PC-3 (cell line): ENCODE measurements around the gene GPC6. TPM values are rescaled to one million over a fixed set of nuclear protein-coding genes. Genes with fewer than 3 reads are reported as not detected.

ENCODE experiments used
- ATAC-seq: fragments of 200-7000 bp; cut with Tn5 transposase; 2 replicates; pipeline ENCODE4 v1.9.1; 2020; ENCODE audit warnings: mild to moderate bottlenecking, moderate library complexity
- BruUV-seq: library from RNA; stranded (reverse); fragments of 400-500 nt; replicated peaks from 2 replicates; lab custom pipeline; 2021; lab: Mats Ljungman, UMichigan
- CTCF ChIA-PET: fragments of 300-600 bp; sonication (Branson Sonifier 250); formaldehyde crosslinking; loops from one replicate; lab custom pipeline; 2022; ENCODE audit warnings: antibody characterized with exemption; lab: Charles Lee
- POLR2A ChIA-PET: fragments of 300-600 bp; sonication (Branson Sonifier 250); formaldehyde crosslinking; loops from one replicate; lab custom pipeline; 2022; ENCODE audit warnings: antibody characterized with exemption; ENCODE audit not compliant: unreplicated experiment; lab: Charles Lee
- DNase-seq: peaks from one replicate; pipeline ENCODE4 v3.0.0-alpha.2; 2015
- H2AFZ ChIP-seq: fragments of 300-600 bp; sonication (generic); 2 replicates; pipeline ENCODE4 v1.6.0; 2016; ENCODE audit warnings: antibody characterized with exemption, low read length
- H3F3A ChIP-seq: fragments of 300-600 bp; sonication (generic); one replicate; pipeline ENCODE4 v1.6.0; 2017; ENCODE audit warnings: antibody characterized with exemption, low read length, control low read depth, mild to moderate bottlenecking; ENCODE audit not compliant: unreplicated experiment
- H3K27ac ChIP-seq: fragments of 300-600 bp; sonication (generic); 2 replicates; pipeline ENCODE4 v1.5.1; 2016; ENCODE audit warnings: mild to moderate bottlenecking, low read length
- H3K27me3 ChIP-seq: fragments of 300-600 bp; sonication (generic); 2 replicates; pipeline ENCODE4 v1.6.1; 2016; ENCODE audit warnings: low read length, mixed read lengths
- H3K36me3 ChIP-seq: fragments of 300-600 bp; sonication (generic); 2 replicates; pipeline ENCODE4 v1.6.1; 2016; ENCODE audit warnings: low read depth, mixed run types, low read length, mixed read lengths
- H3K4me1 ChIP-seq: fragments of 300-600 bp; sonication (generic); 2 replicates; pipeline ENCODE4 v1.5.1; 2016; ENCODE audit warnings: low read length; ENCODE audit not compliant: insufficient read depth
- H3K4me2 ChIP-seq: fragments of 300-600 bp; sonication (generic); 2 replicates; pipeline ENCODE4 v1.6.0; 2016; ENCODE audit warnings: low read length
- H3K4me3 ChIP-seq: fragments of 300-600 bp; sonication (generic); 2 replicates; pipeline ENCODE4 v1.5.1; 2016; ENCODE audit warnings: mild to moderate bottlenecking, low read length, mixed read lengths
- H3K79me2 ChIP-seq: fragments of 300-600 bp; sonication (generic); 2 replicates; pipeline ENCODE4 v1.6.1; 2017; ENCODE audit warnings: low read length, mixed read lengths
- H3K9ac ChIP-seq: fragments of 300-600 bp; sonication (generic); 2 replicates; pipeline ENCODE4 v1.6.0; 2016; ENCODE audit warnings: mild to moderate bottlenecking, low read length
- H3K9me2 ChIP-seq: fragments of 300-600 bp; sonication (generic); replicated peaks from 2 replicates; pipeline ENCODE4 v1.6.1; 2016; ENCODE audit warnings: mixed run types, low read length, mixed read lengths
- H3K9me3 ChIP-seq: fragments of 300-600 bp; sonication (generic); 2 replicates; pipeline ENCODE4 v1.6.1; 2016; ENCODE audit warnings: low read length, mixed read lengths
- H4K20me1 ChIP-seq: fragments of 300-600 bp; sonication (generic); 2 replicates; pipeline ENCODE4 v1.6.1; 2016; ENCODE audit warnings: low read length, mixed read lengths
- CTCF ChIP-seq: fragments of 300-600 bp; sonication (generic); conservative IDR thresholded peaks from 2 replicates; pipeline ENCODE4 v1.5.1; 2017; ENCODE audit warnings: antibody characterized with exemption, low read depth, mild to moderate bottlenecking, low read length
- EZH2 ChIP-seq: fragments of 300-600 bp; sonication (generic); IDR thresholded peaks from one replicate; pipeline ENCODE4 v1.6.1; 2017; ENCODE audit warnings: antibody characterized with exemption, mild to moderate bottlenecking, low read length; ENCODE audit not compliant: unreplicated experiment
- EZH2phosphoT487 ChIP-seq: fragments of 300-600 bp; sonication (generic); IDR thresholded peaks from 2 replicates; pipeline ENCODE4 v1.6.1; 2018; ENCODE audit warnings: mild to moderate bottlenecking, antibody characterized with exemption, low read length, borderline replicate concordance
- intact Hi-C: fragments of 100-400 bp; cut with micrococcal nuclease; formaldehyde crosslinking; loops from 2 replicates; pipeline ENCODE4 v1.9.0; 2023
- total RNA-seq: library from RNA; depleted of rRNA; stranded (reverse); fragments of >200 nt; gene quantifications from 2 replicates; pipeline ENCODE4 v1.2.3, GENCODE V29; 2014

Gene GPC6
- total RNA-seq, 1 experiment from 2014 or later = 3.5 TPM

GRCh38 chr13:93435651-93436050, 209.0 kb downstream of the GPC6 start:
- TF ChIP-seq EZH2 = no peak
- TF ChIP-seq CTCF = no peak
- TF ChIP-seq EZH2phosphoT487 = no peak
- no peaks in the 10 kb centered on the region for H3F3A ChIP-seq
- no TSS peak for BruUV-seq
- H3K27me3 ChIP-seq = no peaks in the 10 kb centered on the region
- H3K9me2 ChIP-seq = no peaks in the 10 kb centered on the region
- H3K4me3 ChIP-seq = no peak overlapping the region
- ChIA-PET CTCF (no interaction called here), POLR2A (no interaction called here)
- intact Hi-C loops = no loop called here
- H3K27ac ChIP-seq = no peak overlapping the region
- no peaks in the 10 kb centered on the region for H3K4me1 ChIP-seq
- H4K20me1 ChIP-seq = no peaks in the 10 kb centered on the region
- DNase-seq (no peak), ATAC-seq (no peak)
- no peak overlapping the region for H3K9ac ChIP-seq
- no peaks in the 10 kb centered on the region for H3K36me3 ChIP-seq
- H3K9me3 ChIP-seq = no peaks in the 10 kb centered on the region
- H3K79me2 ChIP-seq = no peaks in the 10 kb centered on the region
- no peak overlapping the region for H2AFZ ChIP-seq
- no peak overlapping the region for H3K4me2 ChIP-seq

GRCh38 chr13:93437081-93437480, 210.5 kb downstream of the GPC6 start:
- intact Hi-C loops = no loop called here
- ATAC-seq = no peak
- CTCF ChIA-PET = no interaction called here

More at GRCh38 chr13:93437081-93437480, 210.5 kb downstream of the GPC6 start:
- Histone ChIP-seq H3F3A (no peaks in the 10 kb centered on the region), H3K79me2 (no peaks in the 10 kb centered on the region), H2AFZ (no peak overlapping the region), H3K4me1 (no peaks in the 10 kb centered on the region), H3K9me2 (no peaks in the 10 kb centered on the region), H3K36me3 (no peaks in the 10 kb centered on the region), H3K4me3 (no peak overlapping the region), H3K4me2 (no peak overlapping the region), H4K20me1 (no peaks in the 10 kb centered on the region), H3K9ac (no peak overlapping the region), H3K27ac (no peak overlapping the region), H3K9me3 (no peaks in the 10 kb centered on the region), H3K27me3 (no peaks in the 10 kb centered on the region)
- POLR2A ChIA-PET = no interaction called here
- DNase-seq = no peak
- BruUV-seq = no TSS peak
- TF ChIP-seq EZH2 (no peak), CTCF (no peak), EZH2phosphoT487 (no peak)
